Measurements from ENCODE around the gene CTRL.
"Not testable (repeated sequence)": the region's sequence is repeated elsewhere in the genome, so short reads cannot be mapped to it uniquely, and the experiment has no call there.

Gene CTRL

DNA sequence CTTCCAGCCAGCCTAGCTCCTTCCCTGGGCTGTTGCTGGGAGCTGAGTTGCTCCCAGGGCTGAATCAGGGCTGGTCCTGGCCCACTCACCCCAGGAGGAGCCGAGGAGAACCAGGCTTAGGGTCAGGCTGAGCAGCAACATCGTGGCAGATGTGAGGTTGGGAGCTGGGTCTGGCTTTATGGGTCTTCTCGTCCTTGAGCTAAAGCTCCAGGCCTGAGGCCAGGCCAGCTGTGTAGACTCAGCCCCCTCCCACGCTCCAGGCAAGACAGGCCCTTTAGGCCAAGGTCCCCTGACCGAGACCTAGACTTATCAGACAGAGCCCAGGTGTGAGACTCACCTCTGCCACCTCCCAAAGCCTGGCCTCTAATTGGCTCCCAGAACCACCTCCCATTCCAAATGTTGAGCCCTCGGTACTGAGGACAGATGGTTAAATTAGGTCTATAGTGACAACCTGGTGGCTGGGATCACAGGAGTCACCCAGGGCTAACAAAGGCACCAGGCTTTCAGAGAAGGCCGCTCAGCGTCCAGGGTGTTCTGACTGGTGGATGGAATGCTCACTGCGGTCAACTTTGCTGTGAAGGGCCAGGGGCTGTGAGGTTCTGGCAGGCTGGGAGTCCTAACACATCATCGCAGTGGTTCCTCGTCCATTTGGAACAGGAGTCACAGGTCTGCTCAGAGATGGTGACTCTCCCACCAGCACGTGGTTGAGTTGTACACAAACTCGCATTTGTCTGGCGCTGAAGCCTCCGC, at the start of gene CTRL:
CTRL (minus strand) TSS at position 151 of the 750 bp plus-strand sequence; CDS start at position 141, 10 bp downstream.
- no peak for DNase-seq (ENCODE audit: low spot score)

DNA sequence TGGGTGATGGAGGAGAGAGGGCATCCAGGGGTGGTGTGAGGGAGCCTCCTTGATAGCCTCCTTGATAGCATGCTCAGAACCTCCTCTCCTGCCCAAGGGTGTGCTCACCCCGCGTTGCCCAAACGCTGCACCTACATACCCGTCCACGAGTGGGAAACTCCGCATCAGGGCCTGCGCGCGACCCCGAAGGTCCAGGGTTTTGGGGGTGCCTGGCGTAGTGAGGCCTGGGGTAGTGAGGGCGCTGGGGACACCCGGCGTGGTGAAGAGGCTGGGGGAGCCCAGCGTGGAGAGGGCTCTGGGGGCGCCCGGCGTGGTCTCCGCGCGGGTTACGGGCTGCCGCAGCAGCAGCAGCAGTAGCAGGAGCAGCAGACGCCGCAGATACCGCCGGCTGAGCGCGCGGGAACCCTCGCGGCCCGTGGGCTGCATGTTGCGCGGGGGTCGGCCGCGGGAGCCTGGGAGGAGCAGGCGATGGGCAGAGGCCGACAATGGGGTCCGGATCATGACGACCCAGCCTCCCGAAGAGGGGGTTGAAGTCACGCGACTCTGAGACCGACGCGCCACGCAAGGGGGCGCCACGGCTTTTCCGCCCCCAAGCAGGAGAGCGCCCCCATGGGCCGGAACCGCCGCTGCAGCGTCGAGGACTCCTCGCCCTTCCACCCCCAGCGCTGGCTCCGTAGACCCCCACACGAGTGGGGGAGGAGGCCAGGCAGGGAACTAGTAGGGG, 48.5 kb upstream of the CTRL start, which contains the start of gene DPEP3:
DPEP3 (minus strand) TSS at position 545 of the 724 bp plus-strand sequence; CDS start at position 426, 119 bp downstream.
- DNase-seq (ENCODE audit: low spot score): no peak

DNA sequence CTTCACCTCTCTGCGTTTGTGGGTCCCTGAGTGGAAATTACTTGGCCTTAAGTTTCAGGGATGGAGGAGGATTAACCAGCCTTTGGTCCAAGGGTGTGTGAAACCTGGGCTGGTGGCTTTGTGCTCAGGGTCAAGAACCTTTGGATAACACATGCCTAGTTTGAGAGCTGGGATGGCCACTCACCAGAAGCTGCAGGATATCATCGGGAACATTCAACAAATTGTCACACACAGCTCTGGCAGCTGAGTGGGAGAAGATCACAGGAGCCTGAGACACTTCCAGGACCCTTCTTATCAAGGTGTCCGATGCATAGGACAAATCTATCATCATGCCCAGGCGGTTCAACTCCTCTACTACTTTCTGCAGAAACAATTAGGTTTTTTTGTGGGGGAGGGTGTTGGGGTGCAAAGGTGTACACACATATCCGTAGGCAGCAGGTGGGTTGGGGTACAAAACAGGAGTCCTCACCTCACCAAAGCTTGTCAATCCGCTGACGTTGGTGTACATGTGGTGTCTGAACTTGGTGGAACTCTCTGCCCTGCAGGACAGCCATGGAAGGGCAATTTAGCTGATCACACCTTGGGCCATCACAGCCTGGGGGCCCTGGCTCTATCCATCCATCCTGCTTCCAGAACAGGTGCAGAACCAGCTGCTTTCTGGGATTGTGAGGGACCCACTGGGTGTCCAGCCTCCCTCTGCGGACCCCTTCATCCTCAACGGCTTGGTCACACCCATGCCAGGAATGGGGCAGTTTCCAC, 46.0 kb upstream of the CTRL start:
- DNase-seq (ENCODE audit: low spot score): no peak

DNA sequence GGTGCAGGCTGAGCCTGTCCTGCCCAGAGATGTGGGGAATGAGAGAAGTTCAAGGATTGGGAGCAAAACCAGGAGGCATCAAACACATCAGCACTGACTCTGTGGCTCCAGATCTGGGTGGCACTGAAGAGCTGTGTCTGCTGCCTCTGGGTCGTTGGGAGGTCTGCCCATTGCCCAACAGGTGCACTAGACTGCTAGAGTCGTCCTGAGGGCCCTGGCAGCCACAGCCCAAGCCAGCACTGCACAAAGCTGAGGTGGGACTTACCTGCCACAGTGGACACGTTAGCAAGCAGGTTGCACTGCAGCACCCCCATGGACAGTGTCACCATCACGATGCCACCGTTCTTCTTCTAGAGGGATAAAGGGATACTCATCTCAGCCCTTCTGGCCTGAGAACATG, 45.3 kb upstream of the CTRL start:
- no peak for DNase-seq (ENCODE audit: low spot score)

DNA sequence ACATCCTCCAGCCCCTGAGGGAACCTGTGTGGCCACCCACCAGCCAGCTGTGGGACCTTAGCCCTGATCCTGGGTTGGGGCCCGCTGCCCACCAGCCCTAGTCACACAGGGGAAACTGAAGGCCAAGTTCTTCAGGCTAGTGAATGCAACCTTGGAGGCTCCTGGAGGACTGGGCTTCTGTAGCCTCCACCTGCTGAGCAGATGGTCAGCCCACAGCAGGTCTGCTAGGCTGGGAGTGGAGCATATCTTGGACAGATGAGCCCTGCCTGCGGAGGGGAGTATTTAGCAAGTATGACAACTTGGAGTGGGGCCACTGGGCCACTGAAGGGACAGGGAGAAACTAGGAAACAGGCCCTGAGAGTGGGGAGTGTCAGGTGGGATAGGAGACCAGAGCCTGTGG, 44.5 kb upstream of the CTRL start:
- DNase-seq (ENCODE audit: low spot score): no peak

DNA sequence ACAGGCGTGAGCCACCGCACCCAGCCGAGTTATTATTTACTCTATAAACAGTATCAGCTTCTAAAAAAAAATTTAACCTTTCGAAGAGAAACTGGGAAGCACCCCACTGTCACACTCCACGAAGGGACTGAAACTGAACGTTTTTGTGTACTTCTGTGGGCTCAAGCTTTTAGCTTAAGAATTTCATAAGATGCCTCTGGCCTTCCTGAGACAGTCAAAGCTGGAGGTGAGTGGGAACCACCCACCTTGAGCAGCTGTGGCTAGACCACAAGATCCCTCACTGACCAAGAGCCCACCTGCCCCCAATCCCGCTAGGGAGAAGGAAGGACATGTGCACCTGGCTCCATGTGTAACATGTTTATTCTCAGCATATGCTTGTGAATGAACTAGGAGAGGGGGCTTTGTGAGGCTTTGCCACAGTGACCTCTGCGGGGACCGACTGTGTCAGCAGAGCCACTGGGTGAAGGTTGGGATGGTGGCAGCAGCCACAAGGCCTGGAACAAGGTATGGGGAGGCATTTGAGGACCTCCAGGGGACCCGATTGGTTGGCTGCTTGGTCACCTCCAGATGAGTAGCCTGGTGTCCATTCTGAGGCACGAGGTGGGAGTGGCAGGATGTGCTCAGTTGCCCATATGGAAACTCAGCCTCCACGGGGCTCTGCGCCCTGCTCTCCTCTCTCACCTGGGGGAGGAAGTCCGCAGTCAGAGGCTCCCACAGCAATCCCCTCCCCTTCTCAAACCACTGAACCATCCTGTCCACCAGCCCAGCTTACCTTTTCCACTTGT, 43.9 kb upstream of the CTRL start:
- no peak for DNase-seq (ENCODE audit: low spot score)

DNA sequence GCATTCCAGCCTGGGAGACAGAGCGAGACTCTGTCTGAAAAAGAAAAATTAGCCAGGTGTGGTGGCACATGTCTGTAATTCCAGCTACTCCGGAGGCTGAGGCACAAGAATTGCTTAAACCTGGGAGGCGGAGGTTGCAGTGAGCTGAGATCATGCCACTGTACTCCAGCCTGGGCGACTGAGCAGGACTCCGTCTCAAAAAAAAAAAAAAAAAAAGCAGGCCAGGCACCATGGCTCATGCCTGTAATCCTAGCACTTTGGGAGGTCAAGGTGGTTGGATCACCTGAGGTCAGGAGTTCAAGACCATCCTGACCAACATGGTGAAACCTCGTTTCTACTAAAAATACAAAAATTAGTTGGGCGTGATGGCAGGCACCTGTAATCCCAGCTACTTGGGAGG, 40.6 kb upstream of the CTRL start:
- not testable (repeated sequence) for DNase-seq (ENCODE audit: low spot score)

DNA sequence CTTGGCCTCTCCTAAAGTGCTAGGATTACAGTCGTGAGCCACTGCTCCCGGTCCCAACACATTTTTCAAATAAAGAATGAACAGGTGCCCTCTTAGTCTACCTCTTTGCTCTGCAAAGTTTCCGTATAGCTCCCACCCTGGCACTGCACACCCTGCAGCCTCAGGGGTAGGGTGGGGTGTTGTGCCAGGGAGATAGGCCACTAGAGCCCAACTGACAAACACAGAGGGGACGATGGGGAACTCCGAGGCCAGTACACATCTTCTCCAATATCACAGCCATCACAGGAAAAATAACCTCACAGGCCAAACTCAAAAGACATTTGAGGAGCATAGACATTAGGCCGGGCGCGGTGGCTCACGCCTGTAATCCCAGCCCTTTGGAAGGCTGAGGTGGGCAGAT, 39.4 kb upstream of the CTRL start:
- DNase-seq (ENCODE audit: low spot score): no peak

DNA sequence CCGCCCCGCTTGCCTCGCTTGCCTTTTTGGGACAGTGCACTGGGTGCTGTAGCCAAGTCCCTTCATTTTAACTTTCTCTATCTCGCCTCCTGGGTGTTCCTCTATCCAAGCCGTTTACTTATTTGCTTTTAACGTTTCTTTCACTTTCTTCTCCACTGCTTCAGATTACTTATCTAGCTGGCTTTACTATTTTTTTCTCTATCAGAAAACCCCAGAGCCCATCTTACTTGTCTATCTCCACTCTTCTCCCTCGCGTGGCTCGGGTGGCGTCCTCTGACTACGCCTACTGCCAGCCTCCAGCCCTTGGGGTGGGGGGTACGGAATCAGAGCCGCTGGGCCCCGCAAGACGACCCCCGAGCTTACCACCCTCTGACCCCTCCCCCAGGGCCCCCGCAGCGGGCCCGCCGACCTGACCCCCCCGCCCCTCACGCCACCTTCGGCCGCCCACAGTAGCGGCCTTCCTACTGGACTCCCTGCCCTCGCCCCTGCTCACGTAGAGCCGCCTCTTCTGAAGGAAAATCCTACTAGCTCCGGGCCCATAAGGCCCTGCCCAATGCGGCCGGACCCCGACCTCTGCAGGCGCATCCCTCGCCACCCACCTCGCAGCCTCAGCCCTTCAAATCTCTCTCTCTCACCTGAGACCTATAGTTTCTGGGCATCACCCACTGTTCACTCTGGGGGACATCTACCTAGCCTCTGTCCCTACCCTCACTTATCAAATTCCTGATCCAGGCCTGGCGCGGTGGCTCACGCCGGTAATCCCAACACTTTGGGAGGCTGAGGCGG, 37.8 kb upstream of the CTRL start:
- DNase-seq (ENCODE audit: low spot score): no peak

DNA sequence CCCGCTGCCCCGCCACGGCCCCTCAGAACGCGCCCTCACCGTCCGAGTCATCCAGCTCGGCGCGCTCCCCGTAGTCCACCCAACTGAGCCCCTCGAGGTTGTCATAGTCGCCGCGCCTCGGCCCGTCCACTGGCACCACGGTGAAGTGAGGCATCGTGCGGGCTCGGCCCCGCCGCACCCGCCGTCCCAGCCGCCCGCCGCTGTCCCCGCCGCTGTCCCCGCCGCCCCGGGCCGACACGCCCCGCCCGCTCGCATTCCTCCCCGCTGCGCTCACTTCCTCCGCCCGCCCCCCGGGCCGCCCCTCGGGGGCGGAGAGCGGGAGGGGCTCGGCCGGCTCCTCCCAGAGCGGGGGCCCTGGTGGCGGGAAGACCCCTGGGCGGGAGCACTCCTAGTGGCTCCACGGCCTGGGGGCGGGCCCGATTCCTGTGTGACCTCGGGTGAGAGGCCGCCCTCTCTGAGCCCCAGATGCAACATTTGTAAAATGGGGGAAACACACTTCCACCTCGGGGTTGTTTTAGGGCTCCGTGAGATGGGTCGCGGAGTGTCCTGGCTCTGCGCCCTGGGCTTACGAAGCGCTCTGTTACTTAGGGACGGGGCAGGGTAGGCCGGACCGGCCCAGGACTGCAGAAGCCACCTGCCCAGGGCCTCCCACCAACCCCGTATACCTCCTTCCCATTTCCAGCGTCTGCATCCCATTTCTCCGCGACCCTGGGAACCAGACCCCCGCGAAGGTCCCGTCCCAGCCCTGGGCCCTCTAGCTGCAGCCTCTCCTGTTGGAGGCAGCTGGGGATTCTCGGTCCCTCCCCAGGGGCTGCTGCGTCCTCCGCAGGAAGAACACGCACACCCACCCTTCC, 37.0 kb upstream of the CTRL start, which contains the start of gene SLC12A4:
SLC12A4 (minus strand) TSS at position 238 of the 854 bp plus-strand sequence; CDS start at position 154, 84 bp downstream.
- DNase-seq (ENCODE audit: low spot score): peak; percentile 88

DNA sequence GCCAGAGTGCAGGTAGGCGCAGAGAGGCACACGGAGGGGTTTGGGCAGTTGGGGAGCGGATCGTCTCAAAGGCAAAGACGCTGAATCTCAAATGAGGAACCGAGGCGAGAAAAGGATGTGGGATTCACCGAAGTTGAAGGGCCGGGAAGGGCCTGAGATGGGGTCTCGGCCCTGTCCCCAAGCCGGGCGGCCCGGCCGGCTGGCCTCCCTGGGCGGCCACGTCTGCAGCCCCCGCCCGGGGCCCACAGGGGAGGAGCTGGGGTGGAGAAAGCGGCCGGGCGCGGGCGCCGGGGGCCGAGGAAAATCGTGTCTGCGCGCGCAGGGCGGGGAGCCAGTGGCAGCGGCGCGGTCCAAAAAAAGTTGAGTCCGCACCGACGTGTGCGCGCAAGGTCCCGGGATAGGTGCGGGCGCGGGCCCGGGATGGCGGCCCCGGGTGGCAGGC, 36.3 kb upstream of the CTRL start:
- no peak for DNase-seq (ENCODE audit: low spot score)

DNA sequence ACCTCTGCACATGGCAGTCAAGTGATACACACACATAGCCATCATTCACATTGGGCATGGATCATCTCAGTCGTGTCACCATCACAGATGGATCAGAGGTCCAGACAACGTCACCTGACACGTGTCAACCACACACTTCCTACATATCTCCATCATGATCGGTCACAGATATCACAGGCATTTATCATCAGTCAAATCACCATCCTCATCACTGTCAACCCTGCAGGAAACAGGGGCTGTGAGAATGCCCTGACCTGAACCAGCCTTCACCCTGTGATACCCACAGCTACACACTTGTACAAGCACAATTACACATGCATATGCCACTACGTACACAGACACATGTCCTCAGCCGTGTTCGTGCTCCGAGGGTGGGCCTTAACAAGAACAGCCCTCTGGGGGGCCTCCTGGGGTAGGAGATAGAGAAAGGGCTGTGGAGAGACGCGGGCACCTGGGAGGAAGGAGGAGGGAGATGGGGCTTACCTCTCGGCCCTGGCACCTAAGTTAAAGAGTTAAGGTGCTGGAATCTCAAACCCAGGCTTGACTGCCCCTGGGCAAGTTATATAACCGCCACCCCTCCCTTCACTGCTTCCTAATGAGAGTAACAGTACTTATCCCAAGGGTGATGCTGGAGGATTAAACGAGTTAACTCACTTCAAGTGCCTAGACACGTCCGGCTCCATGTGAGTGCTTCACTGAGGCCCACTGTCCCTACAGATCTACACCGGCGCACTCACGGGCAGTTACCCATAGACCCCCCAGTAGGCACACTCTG, 35.7 kb upstream of the CTRL start:
- DNase-seq (ENCODE audit: low spot score): peak; percentile 86

DNA sequence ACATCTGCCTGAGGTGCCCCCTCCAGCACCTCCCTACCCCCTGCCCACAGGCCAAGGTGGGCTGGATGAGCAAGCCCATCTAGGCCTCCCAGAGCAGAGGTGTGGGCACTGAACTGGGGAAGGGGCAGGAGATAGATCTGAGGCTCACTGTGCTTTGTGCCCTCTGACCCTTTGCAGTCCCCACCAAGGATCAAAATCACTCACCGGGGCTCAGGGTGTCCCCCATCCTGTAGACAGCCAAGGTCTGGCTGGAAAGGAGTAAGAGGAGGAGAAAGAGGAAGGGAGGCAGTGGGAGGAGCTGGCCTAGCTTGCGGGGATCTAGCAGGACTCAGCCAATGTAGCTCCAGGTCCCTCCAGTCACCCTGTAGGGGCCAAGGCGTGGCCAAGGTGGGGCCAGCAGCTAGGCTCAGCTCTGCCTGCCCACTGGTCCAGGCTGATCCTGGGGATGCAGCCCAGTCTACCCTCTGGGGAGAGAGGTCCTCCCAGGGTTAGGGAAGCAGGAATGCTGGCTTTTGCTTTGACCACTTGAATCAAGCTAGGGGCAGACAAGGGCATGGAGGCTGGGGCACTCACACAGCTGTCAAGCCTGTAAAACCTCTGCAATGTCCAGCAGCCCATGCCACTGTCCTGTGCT, 35.0 kb upstream of the CTRL start:
- peak; percentile 25 for DNase-seq (ENCODE audit: low spot score)

DNA sequence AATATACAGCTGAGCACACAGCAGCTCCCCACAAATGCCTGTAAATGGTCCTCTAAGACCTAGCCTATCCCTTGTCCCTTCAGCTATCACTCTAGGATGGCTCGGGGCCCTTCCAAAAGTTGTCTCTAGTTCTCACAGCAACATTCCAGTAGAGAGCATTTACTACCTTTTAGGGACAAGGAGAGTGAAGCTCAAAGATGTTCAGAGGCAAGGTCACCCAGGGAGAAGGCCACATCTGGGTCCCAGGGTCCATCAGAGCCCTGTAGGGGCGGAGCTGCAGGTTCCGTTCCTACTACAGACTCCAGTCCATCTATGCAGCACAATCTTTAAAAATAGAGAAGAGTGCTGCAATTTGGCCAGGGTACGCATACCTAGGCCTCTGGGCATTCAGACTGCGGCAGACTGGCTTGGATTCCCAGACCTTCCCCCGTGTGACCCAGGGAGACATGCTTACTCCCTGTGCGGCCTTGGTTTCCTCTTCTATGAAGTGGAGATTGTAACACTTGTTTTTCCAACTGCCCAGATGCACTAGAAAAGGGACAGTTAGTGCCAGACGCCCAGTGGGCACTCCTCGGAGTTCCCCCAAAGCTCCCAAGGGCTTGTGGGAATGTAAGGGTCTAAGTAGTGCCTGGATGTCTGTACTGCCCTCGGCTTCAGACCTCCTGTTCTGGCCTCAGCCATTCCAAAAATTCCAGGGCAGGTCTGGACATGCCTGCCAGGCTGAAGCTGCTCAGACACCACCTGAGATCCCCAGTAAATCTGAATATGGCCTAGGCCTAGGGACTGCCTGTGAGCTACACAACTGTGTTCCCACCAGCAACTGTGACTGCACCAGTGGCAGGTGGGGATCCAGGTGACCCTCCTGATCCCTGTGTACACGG, 34.2 kb upstream of the CTRL start:
- DNase-seq (ENCODE audit: low spot score): no peak

DNA sequence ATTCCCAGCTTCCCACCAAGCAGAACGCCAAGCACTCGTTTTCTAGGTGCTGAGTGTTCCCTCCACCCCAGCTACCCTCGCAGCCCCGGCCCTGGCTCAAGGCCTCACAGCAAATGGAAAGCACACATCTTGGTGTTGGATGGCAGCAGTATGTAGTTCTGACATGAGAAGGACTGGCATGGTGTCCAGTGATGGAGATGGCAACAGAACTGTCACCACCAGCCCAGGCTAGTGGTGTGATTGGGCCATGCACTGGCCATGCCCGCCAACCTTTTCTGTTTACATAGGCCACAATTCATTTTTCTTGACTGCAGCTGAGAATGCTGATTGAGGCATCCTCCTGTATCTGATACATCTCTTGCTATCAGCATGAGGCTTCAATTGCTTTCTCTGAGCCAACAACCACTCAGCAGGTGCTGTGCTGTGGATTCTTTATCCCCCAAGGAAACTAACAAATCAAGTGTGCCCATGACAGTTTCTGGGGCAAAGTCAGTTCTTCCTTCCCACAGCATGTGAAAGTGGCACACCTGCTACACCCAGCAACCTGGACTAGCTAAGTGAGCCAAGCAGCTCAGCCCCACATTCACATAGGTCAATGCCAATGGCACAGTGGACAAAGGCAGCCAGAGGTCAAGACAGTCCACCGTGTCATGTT, 32.9 kb upstream of the CTRL start:
- DNase-seq (ENCODE audit: low spot score): no peak

DNA sequence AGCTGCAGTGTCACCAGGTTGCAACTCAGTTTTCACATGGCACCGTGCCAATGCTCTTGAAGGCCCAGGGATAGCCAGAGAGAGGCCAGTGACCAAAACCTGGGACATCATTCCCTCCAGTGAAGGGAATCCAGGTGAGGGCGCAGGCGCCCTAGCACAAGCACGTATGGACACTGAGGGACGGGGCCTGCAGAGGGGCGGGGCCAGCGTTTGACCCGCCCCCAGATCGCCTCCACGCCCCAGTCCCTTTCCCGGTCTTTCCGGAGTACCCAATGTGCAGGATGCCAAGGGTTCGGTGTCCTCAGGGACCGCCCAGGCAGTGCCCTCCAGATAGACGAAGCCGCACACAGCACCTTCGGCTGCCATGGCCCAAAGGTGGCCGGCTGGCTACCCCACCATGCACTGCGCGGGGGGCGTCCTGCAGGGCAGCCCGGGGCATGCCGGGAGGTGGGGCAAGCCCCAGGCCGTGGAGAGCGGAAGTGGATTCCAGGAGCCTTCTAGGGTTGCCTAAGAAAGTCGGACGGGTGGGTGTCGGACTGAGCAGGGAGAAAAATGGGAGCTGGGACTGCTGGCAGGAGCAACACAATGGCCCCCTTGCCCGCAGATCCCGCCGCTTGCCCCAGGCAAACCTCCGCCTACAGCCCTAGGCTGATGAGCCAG, 32.1 kb upstream of the CTRL start:
- DNase-seq (ENCODE audit: low spot score): no peak

DNA sequence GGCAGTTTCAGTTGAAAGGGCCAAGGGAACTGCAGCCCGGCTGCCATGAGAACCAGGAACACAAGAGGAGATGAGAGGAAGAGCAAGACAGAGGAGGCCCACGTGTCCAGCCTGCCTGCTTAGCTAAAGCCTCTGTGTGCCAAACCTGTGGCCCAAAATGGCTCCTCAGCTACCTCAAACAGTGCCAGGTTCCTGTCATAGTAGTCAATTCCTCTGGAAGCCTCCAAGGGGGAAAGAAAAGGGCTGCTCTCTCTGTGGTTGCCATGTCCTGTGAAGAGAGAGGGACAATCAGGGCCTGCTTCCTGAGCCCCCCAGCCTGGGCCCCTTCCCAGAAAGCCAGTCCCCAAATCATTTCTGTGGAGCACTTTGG, 31.6 kb upstream of the CTRL start:
- DNase-seq (ENCODE audit: low spot score): no peak
